SKM-1 (cell line): ENCODE measurements around the gene ANK2.
"Not testable (repeated sequence)": the region's sequence is repeated elsewhere in the genome, so short reads cannot be mapped to it uniquely, and the experiment has no call there.

Experiments used
- DNase-seq: peaks from one replicate; lab custom pipeline; 2025; ENCODE audit not compliant: unreplicated experiment; lab: John Stamatoyannopoulos, UW

Gene ANK2

GRCh38 chr4:113186913-113187312 lies 137.5 kb downstream of the ANK2 start:
- no peak for DNase-seq

- DNase-seq = no peak
Measured at GRCh38 chr4:113187358-113187757, 137.9 kb downstream of the ANK2 start.

GRCh38 chr4:113189546-113189945 lies 140.1 kb downstream of the ANK2 start:
- no peak for DNase-seq

GRCh38 chr4:113209153-113209552 lies 159.7 kb downstream of the ANK2 start:
- DNase-seq = no peak

- no peak for DNase-seq
Measured at GRCh38 chr4:113209652-113210320, 160.3 kb downstream of the ANK2 start.

- DNase-seq = no peak
Measured at GRCh38 chr4:113212613-113213012, 163.2 kb downstream of the ANK2 start.

GRCh38 chr4:113221990-113222389 lies 172.5 kb downstream of the ANK2 start:
- no peak for DNase-seq

- no peak for DNase-seq
Measured at GRCh38 chr4:113222471-113222870, 173.0 kb downstream of the ANK2 start.

- DNase-seq = no peak
Measured at GRCh38 chr4:113223001-113223400, 173.5 kb downstream of the ANK2 start.

- DNase-seq = no peak
Measured at GRCh38 chr4:113232194-113232593, 182.7 kb downstream of the ANK2 start.

- DNase-seq = no peak
Measured at GRCh38 chr4:113236916-113237315, 187.5 kb downstream of the ANK2 start.

- DNase-seq = no peak
Measured at GRCh38 chr4:113243312-113243711, 193.9 kb downstream of the ANK2 start.

- DNase-seq = not testable (repeated sequence)
Measured at GRCh38 chr4:113244747-113245146, 195.3 kb downstream of the ANK2 start.

GRCh38 chr4:113248320-113248719 lies 198.9 kb downstream of the ANK2 start:
- DNase-seq = no peak

GRCh38 chr4:113255628-113256027 lies 206.2 kb downstream of the ANK2 start:
- DNase-seq = no peak

- DNase-seq = no peak
Measured at GRCh38 chr4:113256946-113257345, 207.5 kb downstream of the ANK2 start.

GRCh38 chr4:113260688-113261087 lies 211.2 kb downstream of the ANK2 start:
- DNase-seq = no peak

- no peak for DNase-seq
Measured at GRCh38 chr4:113263274-113263673, 213.8 kb downstream of the ANK2 start.

GRCh38 chr4:113270520-113271319 lies 221.3 kb downstream of the ANK2 start:
- no peak for DNase-seq

- no peak for DNase-seq
Measured at GRCh38 chr4:113272523-113272922, 223.1 kb downstream of the ANK2 start.

- no peak for DNase-seq
Measured at GRCh38 chr4:113273721-113274220, 224.3 kb downstream of the ANK2 start.

GRCh38 chr4:113276464-113277170 lies 227.2 kb downstream of the ANK2 start:
- no peak for DNase-seq
